NCI-H524 treated with DMSO at 0.1 percent for 48 hours (cell line): Measurements from ENCODE around the gene CLTCL1.
"Not testable (repeated sequence)": the region's sequence is repeated elsewhere in the genome, so short reads cannot be mapped to it uniquely, and the experiment has no call there.

ENCODE experiments used
- DNase-seq: peaks from one replicate; lab custom pipeline; 2025; lab: John Stamatoyannopoulos, UW

The CLTCL1 gene

GRCh38 chr22:19216579-19216978 is 74.9 kb downstream of the CLTCL1 start:
- DNase-seq, result no peak

DNA sequence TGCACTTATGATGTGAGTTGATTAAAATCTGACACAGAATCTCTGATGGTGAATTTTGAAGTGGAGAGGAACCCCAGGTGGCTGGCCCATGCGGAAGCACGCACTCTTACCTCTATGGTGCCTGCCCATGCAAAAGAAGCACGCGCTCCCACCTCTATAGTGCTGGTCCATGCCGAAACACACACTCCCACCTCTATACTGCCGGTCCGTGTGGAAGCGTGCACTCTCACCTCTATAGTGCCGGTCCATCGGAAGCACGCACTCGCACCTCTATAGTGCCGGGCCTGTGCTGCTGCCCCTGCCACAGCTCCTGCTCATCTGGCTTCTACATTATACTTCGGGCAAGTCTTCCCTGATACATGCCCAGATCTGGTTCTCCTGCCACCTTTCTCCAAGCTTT is 76.2 kb downstream of the CLTCL1 start:
- no peak for DNase-seq

GRCh38 chr22:19214078-19214473 is 77.4 kb downstream of the CLTCL1 start:
- DNase-seq, result no peak

- no peak for DNase-seq
These were observed 78.0 kb downstream of the CLTCL1 start for GRCh38 chr22:19213442-19214077.

DNA sequence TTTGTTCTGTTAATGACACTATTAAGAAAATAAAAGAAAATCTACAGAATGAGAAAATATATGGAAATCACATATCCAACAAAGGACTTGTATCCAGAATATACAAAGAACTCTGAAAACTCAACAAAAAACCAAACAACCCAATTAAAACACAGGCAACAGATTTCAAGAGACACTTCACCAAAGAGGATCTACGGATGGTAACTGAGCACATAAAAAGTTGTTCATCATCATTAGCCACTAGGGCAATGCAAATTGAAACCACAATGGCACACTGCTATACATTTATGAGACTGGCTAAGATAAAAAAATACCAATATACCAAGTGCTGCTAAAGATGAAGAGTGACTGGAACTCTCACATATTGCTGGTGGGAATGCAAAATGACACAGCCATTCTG is 78.5 kb downstream of the CLTCL1 start:
- no peak for DNase-seq

DNA sequence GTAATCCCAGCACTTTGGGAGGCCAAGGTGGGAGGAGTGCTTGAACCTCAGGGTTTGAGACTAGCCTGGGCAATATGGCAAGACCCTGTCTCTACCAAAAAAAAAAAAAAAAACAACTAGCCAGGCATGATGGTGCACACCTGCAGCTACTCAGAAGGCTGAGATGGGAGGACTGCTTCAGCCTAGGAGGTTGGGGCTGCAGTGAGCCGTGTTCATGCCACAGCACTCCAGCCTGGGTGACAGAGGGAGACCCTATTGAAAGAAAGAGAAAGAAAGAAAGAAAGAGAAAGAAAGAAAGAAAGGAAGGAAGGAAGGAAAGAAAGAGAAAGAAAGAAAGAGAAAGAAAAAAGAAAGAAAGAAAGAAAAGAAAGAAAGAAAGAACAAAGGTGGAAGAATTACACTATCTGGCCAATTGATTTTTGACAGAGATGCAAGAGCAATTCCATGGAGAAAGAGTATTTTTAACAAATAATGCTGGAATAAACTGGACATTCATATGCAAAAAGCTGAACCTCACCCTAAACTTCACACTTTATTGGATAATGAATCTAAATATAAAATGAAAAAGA is 79.1 kb downstream of the CLTCL1 start:
- DNase-seq, result no peak

GRCh38 chr22:19210188-19210587 is 81.3 kb downstream of the CLTCL1 start:
- no peak for DNase-seq

DNA sequence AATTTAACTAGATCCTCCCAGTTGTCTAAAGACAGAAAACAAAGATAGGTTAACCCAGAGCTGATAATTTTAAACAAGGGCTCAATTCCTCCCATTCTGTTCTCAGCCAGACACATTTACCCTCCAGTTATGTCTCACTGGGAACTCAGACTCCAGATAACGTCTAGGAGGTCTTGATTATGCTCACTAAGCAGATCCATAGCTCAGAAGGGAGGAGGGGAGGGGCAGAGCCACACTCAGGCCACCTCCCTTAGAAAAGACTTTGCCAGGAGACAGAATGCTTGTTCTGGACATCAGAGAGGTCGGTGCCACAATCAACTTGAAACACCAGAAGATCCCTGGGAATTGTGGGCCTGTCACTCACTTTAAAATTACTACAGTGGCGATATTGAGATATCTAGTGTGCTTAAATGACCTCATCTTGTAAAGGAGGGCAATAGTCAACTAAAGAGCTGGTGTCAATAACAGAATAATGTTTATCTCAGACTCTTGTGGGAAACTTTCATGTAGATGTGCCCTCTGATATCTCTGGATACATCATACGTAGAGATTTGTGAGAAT is 83.2 kb downstream of the CLTCL1 start:
- DNase-seq, result no peak

GRCh38 chr22:19207884-19208283 is 83.6 kb downstream of the CLTCL1 start:
- DNase-seq, result no peak

DNA sequence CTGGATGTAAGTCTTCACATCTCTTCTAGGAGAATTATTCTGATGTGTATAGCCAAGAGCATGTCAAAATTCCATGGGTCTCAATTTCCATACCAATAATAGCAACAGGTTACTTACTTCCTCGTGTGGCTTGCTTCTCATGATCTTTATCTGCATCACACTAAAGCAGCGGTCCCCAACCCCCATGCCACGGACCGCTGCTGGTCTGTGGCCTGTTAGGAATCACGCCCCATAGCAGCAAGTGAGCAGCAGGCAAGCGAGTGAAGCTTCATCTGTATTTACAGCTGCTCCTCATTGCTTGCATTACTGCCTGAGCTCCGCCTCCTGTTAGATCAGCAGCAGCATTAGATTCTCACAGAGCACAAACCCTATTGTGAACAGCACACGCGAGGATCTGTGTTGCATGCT is 84.1 kb downstream of the CLTCL1 start:
- DNase-seq, result no peak

- no peak for DNase-seq
These were observed 85.2 kb downstream of the CLTCL1 start for GRCh38 chr22:19206287-19206686.

DNA sequence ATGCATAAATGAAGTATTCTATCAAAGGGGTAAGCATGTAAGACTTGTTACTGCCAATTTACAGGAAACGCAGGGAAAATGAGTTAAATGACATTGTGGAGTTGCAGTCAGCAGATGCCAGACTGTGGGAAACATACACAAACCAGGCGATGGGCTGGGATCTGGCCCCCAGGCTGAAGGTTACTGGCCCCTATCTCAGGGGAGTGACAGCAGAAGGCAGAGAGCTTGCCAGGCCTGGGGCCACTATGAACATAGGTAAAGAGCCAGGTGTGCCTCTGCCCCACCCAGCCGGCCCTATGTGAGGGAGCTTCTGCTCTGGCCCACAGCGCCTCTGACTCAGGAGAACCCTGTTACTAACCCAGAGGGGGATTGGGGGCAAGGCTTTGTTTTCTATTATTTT is 86.9 kb downstream of the CLTCL1 start:
- no peak for DNase-seq

GRCh38 chr22:19203834-19204233 is 87.7 kb downstream of the CLTCL1 start:
- no peak for DNase-seq

DNA sequence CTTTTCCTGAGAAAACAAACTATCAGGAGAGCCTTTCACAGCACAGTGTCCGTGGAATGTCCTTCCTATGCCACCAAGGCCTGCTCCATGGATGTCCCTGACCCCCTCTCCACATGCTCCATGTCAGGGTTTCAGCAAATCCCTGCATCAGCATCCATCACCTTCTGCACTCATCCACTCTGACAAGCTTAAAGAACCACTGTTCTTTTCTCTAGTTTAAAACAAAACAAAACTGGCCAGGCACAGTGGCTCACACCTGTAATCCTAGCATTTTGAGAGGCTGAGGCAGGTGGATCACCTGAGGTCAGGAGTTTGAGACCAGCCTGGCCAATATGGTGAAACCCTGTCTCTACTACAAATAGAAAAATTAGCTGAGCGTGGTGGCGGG is 88.7 kb downstream of the CLTCL1 start:
- not testable (repeated sequence) for DNase-seq

DNA sequence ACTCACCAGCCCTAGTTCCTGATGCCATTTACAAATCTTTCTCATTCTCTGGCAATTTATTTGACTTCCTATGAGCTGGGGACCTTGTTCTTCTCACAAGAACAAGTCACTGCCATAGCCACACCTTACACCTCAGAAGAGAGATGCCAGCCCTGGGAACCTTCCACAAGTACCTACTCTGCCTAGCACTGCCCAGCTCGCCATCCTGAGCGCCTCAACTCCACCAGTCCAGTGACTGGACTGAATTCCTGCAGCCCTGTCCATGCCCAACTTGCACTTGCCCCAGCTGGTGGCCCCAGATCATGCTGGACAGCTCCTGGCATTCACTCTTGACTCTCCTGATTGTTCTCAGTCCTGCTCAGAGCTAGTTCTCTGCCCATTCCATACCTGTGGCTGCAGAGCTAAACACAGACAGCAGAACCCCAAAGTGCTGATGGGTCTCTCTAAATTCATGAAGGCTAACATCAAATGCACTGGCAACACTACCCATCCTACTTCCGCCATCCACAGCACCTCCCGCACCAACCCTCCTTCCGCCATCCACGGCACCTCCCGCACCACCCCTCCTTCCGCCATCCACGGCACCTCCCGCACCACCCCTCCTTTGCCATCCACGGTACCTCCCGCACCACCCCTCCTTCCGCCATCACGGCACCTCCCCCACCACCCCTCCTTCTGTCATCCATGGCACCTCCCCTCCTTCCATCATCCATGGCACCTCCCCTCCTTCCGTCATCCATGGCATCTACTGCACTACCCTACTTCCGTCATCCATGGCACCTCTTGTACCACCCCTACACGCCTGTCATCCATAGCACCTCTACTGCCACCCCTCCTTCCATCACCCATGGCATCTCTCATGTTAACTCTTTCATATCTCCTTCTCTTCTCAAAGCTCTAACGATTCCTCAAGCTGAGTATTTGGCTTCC is 89.4 kb downstream of the CLTCL1 start:
- no peak for DNase-seq

GRCh38 chr22:19201130-19201868 is 90.2 kb downstream of the CLTCL1 start:
- DNase-seq, result no peak

DNA sequence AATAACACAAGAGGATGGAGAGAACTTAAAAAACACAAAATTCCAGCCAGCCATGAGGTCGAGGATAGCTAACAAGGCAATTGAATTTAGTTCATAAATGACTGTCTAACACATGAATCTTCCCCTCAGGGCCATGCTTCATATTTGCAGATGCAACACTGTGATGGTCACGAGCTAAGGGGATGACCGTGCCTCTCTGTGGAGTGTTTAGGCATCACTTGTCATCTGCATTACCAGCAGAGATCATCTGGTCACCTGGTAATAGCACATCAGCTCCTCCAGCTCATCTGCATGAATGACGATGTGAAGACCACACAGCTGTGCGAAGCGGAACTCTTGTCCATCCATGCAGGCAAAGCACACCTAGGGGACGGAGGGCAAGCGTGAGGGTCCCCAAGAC is 92.0 kb downstream of the CLTCL1 start:
- DNase-seq, result no peak

DNA sequence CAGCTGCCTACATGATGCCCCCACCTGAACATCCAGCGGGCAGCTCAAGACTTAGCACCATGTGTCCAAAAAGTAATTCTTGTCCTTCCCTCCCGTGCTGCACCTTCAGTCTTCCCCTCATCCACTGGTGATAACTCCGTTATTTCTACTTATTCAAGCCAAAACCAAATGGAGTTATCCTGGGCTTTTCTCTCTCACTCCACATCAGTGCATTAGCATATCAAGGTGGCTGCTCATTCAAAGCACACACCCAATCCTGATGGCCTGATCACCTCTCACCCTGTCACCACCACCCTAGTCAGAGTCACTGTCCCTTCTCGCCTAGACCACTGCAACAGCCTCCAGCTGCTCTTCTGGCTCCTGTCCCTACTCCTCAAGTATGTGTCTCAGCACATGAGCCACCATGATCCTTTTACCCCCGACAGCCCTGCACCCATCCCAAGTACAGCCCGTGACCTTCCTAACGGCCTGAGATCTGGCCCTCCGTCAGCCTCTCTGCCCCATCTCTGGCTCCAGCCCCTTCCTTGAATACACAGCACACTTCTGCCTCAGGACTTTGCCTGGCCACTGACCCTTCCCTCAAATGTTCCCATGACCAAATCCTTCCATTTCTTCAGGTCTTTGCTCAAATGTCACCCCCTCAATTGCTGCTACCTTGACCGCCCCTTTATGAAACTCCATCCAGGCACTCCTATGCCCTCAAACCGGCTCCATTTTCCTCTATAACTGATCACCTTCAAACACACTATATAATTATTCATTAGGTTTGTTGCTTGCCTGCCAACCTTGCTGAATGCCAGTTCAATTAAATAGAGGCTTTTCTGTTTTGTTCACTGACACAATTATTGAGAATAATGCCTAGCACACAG is 93.3 kb downstream of the CLTCL1 start:
- DNase-seq, result no peak

- no peak for DNase-seq
These were observed 94.5 kb downstream of the CLTCL1 start for GRCh38 chr22:19196841-19197612.
